Body of pancreas (tissue), 4 donors: ENCODE results near the gene ARL16.

Experiments
- CTCF ChIP-seq, 7 experiments: fragments of 450-650 bp in 4 of 7; fragments of 200-600 bp in 3 of 7; sonication (generic) in 3 of 7; IDR thresholded peaks; one replicate each; pipeline ENCODE4 v1.5.1; 2016 to 2019; ENCODE audit warnings: antibody characterized with exemption in 7 of 7
- POLR2A ChIP-seq, 3 donors: fragments of 450-650 bp; IDR thresholded peaks; one replicate each; pipeline ENCODE4 v1.6.1; 2016; ENCODE audit warnings: antibody characterized with exemption in 3 of 3, mild to moderate bottlenecking in 2 of 3

GRCh38 chr17:81720267-81721071, 36.9 kb upstream of the ARL16 start:
- TF ChIP-seq POLR2A (IDR thresholded peaks at IDR 0.05) (no peak), CTCF (IDR thresholded peaks at IDR 0.05) (no peak)
